ENCODE measurements around the gene RAD51B. TPM values are rescaled to one million over a fixed set of nuclear protein-coding genes. Genes with fewer than 3 reads are reported as not detected.

Gene RAD51B
- total RNA-seq, 4 donors from 2014 or later: 5.0 to 31.8 (median 20.6) TPM

- WGBS, 2 donors (ENCODE audit: low coverage in 1 of 2): 64 to 85% methylated on average over 4 of the region's 4 CpGs
- peak overlapping the region; percentile 76 to 91 (median 84) for H3K27ac ChIP-seq
- H3K4me3 ChIP-seq: no peak overlapping the region
- H3K4me1 ChIP-seq: peaks cover 18 to 45% (median 26%) of the 10 kb centered on the region in 4 donors
- no peaks in the 10 kb centered on the region for H3K27me3 ChIP-seq
- intact Hi-C loops (cut with DNase I; ENCODE audit: low total_unique reads): loop anchor here (10.0 kb wide), 1 partner anchor 106 kb away; no protein-coding TSS in a partner anchor
- H3K9me3 ChIP-seq: no peaks in the 10 kb centered on the region
- in situ Hi-C loops (cut with MboI; ENCODE audit: low pct_ligation_motif_present in 1 of 4, low pct_unique_long_range_greater_than_20kb in 1 of 4, low sequenced_read_pairs in 3 of 4): no loop called here
- TF ChIP-seq POLR2AphosphoS5 (IDR thresholded peaks at IDR 0.05) (no peak), CTCF (IDR thresholded peaks at IDR 0.05) (no peak), EP300 (IDR thresholded peaks at IDR 0.05; ENCODE audit: low read depth) (no peak), POLR2A (IDR thresholded peaks at IDR 0.05) (no peak)
- H3K36me3 ChIP-seq: no peaks in the 10 kb centered on the region
- no peak for DNase-seq
Measured at GRCh38 chr14:68651075-68651474, 831.5 kb downstream of the RAD51B start.

GRCh38 chr14:68651652-68652432 lies 832.3 kb downstream of the RAD51B start:
- intact Hi-C loops (cut with DNase I; ENCODE audit: low total_unique reads): loop anchor here (10.0 kb wide), 1 partner anchor 107 kb away; no protein-coding TSS in a partner anchor
- in situ Hi-C loops (cut with MboI; ENCODE audit: low pct_ligation_motif_present in 1 of 4, low pct_unique_long_range_greater_than_20kb in 1 of 4, low sequenced_read_pairs in 3 of 4): no loop called here
- TF ChIP-seq POLR2AphosphoS5 (IDR thresholded peaks at IDR 0.05) (peak in 1 of 3 donors; percentile 4), EP300 (IDR thresholded peaks at IDR 0.05; ENCODE audit: low read depth) (peak; percentile 27), CTCF (IDR thresholded peaks at IDR 0.05) (no peak), POLR2A (IDR thresholded peaks at IDR 0.05) (no peak)

GRCh38 chr14:68652433-68652690 lies 832.8 kb downstream of the RAD51B start:
- H3K4me1 ChIP-seq: peaks cover 18 to 41% (median 27%) of the 10 kb centered on the region in 4 donors
- WGBS, 2 donors (ENCODE audit: low coverage in 1 of 2): 79% methylated on average over 6 of the region's 6 CpGs; no CpG with 5 or more reads in 1 of the 2 donors

More at GRCh38 chr14:68651652-68652432, 832.3 kb downstream of the RAD51B start:
- Histone ChIP-seq H3K36me3 (no peaks in the 10 kb centered on the region), H3K27ac (peak overlapping the region; percentile 76 to 91 (median 84)), H3K27me3 (no peaks in the 10 kb centered on the region), H3K9me3 (no peaks in the 10 kb centered on the region), H3K4me1 (peaks cover 18 to 41% (median 27%) of the 10 kb centered on the region in 4 donors), H3K4me3 (no peak overlapping the region)
- 45 to 68% methylated on average over 12 to 22 of the region's 22 CpGs for WGBS, 2 donors (ENCODE audit: low coverage in 1 of 2)
- no peak for DNase-seq

More at GRCh38 chr14:68652433-68652690, 832.8 kb downstream of the RAD51B start:
- no peaks in the 10 kb centered on the region for H3K9me3 ChIP-seq
- H3K27me3 ChIP-seq: no peaks in the 10 kb centered on the region
- intact Hi-C loops (cut with DNase I; ENCODE audit: low total_unique reads): loop anchor here (10.0 kb wide), 1 partner anchor 108 kb away; no protein-coding TSS in a partner anchor
- no peak overlapping the region for H3K4me3 ChIP-seq
- in situ Hi-C loops (cut with MboI; ENCODE audit: low pct_ligation_motif_present in 1 of 4, low pct_unique_long_range_greater_than_20kb in 1 of 4, low sequenced_read_pairs in 3 of 4): no loop called here
- TF ChIP-seq EP300 (IDR thresholded peaks at IDR 0.05; ENCODE audit: low read depth) (no peak), POLR2AphosphoS5 (IDR thresholded peaks at IDR 0.05) (no peak), POLR2A (IDR thresholded peaks at IDR 0.05) (no peak), CTCF (IDR thresholded peaks at IDR 0.05) (no peak)
- no peak for DNase-seq
- no peaks in the 10 kb centered on the region for H3K36me3 ChIP-seq
- peak overlapping the region; percentile 76 to 91 (median 84) for H3K27ac ChIP-seq
